MM.1S (cell line): ENCODE data around the gene BEST4.

Source experiments
- CTCF ChIP-seq: fragments of 300-600 bp; sonication (generic); IDR thresholded peaks from 2 replicates; pipeline ENCODE4 v1.5.1; 2016; ENCODE audit warnings: antibody characterized with exemption, low read length, mixed read lengths
- EZH2 ChIP-seq: fragments of 300-600 bp; sonication (generic); optimal IDR thresholded peaks from 2 replicates; pipeline ENCODE3; 2017; ENCODE audit warnings: low read depth, mild to moderate bottlenecking, antibody characterized with exemption, low read length, mixed read lengths
- EZH2phosphoT487 ChIP-seq: fragments of 300-600 bp; sonication (generic); IDR thresholded peaks from 2 replicates; pipeline ENCODE4 v1.6.1; 2018; ENCODE audit warnings: antibody characterized with exemption, low read length

DNA sequence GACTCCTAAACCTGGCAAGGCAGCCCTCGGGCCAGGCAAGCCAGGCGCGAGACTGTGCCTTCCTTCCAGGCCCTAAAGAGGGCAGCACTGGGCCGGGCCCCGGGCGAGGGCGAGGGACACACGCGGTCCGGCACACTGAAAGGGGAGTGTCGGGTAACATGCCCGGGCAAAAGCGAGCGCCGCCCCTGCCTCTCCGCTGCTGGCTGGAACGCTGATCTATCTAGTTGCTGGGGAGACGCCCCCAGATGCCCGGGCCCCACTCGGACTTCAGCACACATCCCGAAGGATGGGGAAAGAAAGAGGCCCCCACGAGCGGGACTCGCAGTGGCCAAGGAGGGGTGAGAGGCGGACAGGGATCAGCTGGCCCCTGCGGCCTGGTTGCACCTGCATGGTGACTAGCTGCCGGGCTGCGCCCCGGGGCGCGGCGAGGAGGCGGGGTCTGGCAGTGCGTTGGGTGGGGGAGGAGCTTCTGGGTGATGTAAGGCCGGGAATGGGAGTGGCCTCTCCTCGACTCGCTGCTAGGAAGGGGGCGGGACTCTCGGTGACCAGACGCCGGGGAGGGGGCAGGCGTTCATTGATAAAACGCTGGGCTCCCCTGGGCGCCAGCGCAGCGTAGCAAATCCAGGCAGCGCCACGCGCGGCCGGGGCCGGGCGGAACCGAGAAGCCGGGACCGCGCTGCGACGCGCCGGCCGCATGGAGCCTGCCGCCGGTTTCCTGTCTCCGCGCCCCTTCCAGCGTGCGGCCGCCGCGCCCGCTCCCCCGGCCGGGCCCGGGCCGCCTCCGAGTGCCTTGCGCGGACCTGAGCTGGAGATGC is 12.0 kb upstream of the BEST4 start, which contains the start of gene PLK3:
- peak; percentile 87 for TF ChIP-seq CTCF
- TF ChIP-seq EZH2, result no peak
- TF ChIP-seq EZH2phosphoT487, result no peak
